SK-MEL-5 (cell line): Measurements from ENCODE around the gene CDKL2. TPM values are rescaled to one million over a fixed set of nuclear protein-coding genes. Genes with fewer than 3 reads are reported as not detected.

ENCODE experiments used
- DNase-seq: peaks from one replicate; pipeline ENCODE4 v3.0.0-alpha.2; 2016; ENCODE audit warnings: low read depth, low spot score
- in situ Hi-C: cut with HindIII; loops from 2 replicates; pipeline ENCODE4 v1.10.0; 2016; ENCODE audit warnings: low sequenced_read_pairs, high pct_unique_total_duplicates, low pct_unique_long_range_greater_than_20kb
- total RNA-seq: library from RNA; depleted of rRNA; stranded (reverse); fragments of >200 nt; shearing (Covaris generic); gene quantifications from 2 replicates; pipeline ENCODE4 v1.2.3, GENCODE V29; 2014

Gene CDKL2
- total RNA-seq, 1 experiment from 2014 or later = not detected

GRCh38 chr4:75654905-75655304 is 24.6 kb upstream of the CDKL2 start:
- in situ Hi-C loops = no loop called here
- DNase-seq = no peak

GRCh38 chr4:75653845-75654503 is 23.6 kb upstream of the CDKL2 start:
- peak; percentile 62 for DNase-seq
- in situ Hi-C loops = no loop called here

- no peak for DNase-seq
- in situ Hi-C loops = no loop called here
These were observed 13.8 kb upstream of the CDKL2 start for GRCh38 chr4:75644095-75644494.

- no peak for DNase-seq
- in situ Hi-C loops = no loop called here
These were observed 13.3 kb upstream of the CDKL2 start for GRCh38 chr4:75643651-75644050.

GRCh38 chr4:75639124-75639695 is 8.9 kb upstream of the CDKL2 start:
- in situ Hi-C loops = no loop called here
- DNase-seq = no peak

GRCh38 chr4:75637827-75638226 is 7.5 kb upstream of the CDKL2 start:
- DNase-seq = no peak
- in situ Hi-C loops = no loop called here

GRCh38 chr4:75637176-75637575 is 6.8 kb upstream of the CDKL2 start:
- in situ Hi-C loops = no loop called here
- no peak for DNase-seq

GRCh38 chr4:75634951-75635350 is 4.6 kb upstream of the CDKL2 start:
- DNase-seq = no peak
- in situ Hi-C loops = no loop called here

GRCh38 chr4:75634281-75634680 is 4.0 kb upstream of the CDKL2 start:
- DNase-seq = no peak
- in situ Hi-C loops = no loop called here

- in situ Hi-C loops = no loop called here
- DNase-seq = no peak
These were observed 3.5 kb upstream of the CDKL2 start for GRCh38 chr4:75633846-75634245.

GRCh38 chr4:75630937-75631329 is 605 bp upstream of the CDKL2 start:
- no peak for DNase-seq
- in situ Hi-C loops = no loop called here

- in situ Hi-C loops = no loop called here
- DNase-seq = no peak
These were observed 1.1 kb downstream of the CDKL2 start for GRCh38 chr4:75629239-75629638.

GRCh38 chr4:75623026-75623425 is 7.3 kb downstream of the CDKL2 start:
- in situ Hi-C loops = no loop called here
- no peak for DNase-seq

GRCh38 chr4:75621715-75622114 is 8.6 kb downstream of the CDKL2 start:
- in situ Hi-C loops = no loop called here
- DNase-seq = no peak

GRCh38 chr4:75612306-75612705 is 18.0 kb downstream of the CDKL2 start:
- in situ Hi-C loops = no loop called here
- DNase-seq = no peak

- DNase-seq = no peak
These were observed 24.4 kb downstream of the CDKL2 start for GRCh38 chr4:75605928-75606327.

GRCh38 chr4:75599647-75600046 is 30.7 kb downstream of the CDKL2 start:
- DNase-seq = no peak
- in situ Hi-C loops = no loop called here

More at GRCh38 chr4:75605928-75606327, 24.4 kb downstream of the CDKL2 start:
- in situ Hi-C loops = no loop called here

GRCh38 chr4:75598390-75598789 is 31.9 kb downstream of the CDKL2 start:
- in situ Hi-C loops = no loop called here
- no peak for DNase-seq

GRCh38 chr4:75596061-75596460 is 34.3 kb downstream of the CDKL2 start:
- in situ Hi-C loops = no loop called here
- DNase-seq = no peak

GRCh38 chr4:75593393-75593792 is 36.9 kb downstream of the CDKL2 start:
- DNase-seq = no peak

More at GRCh38 chr4:75593393-75593792, 36.9 kb downstream of the CDKL2 start:
- in situ Hi-C loops = no loop called here
